HepG2 (cell line): ENCODE measurements around the gene ZFP90. TPM values are rescaled to one million over a fixed set of nuclear protein-coding genes. Genes with fewer than 3 reads are reported as not detected.

Source experiments
- ATAC-seq: fragments of 200-7000 bp; cut with Tn5 transposase; 3 replicates; pipeline ENCODE4 v1.9.1; 2020; ENCODE audit warnings: mild to moderate bottlenecking, moderate library complexity
- BruUV-seq: library from RNA; stranded (reverse); fragments of 400-500 nt; replicated peaks from 2 replicates; lab custom pipeline; 2021; lab: Mats Ljungman, UMichigan
- CTCF ChIA-PET: fragments of 300-600 bp; formaldehyde crosslinking; extraction: SDS; loops from one replicate; lab custom pipeline; 2021; ENCODE audit warnings: low total read pairs, inconsistent platforms, low intra/inter-chr PET ratio; lab: Yijun Ruan, JAX
- POLR2A ChIA-PET: fragments of 350-600 bp; sonication (Branson Sonifier 250); formaldehyde crosslinking; loops from one replicate; lab custom pipeline; 2020; ENCODE audit warnings: antibody characterized with exemption, inconsistent platforms; lab: Yijun Ruan, JAX
- DNase-seq: peaks from one replicate; pipeline ENCODE4 v3.0.0-alpha.2; 2015; ENCODE audit warnings: low spot score
- FAIRE-seq: peaks from 3 replicates; lab custom pipeline; 2011; peaks lifted over from hg19 to GRCh38; lab: Jason Lieb, UNC
- H2AFZ ChIP-seq: one replicate; pipeline ENCODE4 v1.6.1; 2011; ENCODE audit warnings: low read length, inconsistent platforms
- H3K27ac ChIP-seq: fragments of 300-600 bp; 3 replicates; pipeline ENCODE4 v1.8.0; 2011; ENCODE audit warnings: mixed run types, mild to moderate bottlenecking, mixed read lengths, low read length, inconsistent platforms; ENCODE audit not compliant: insufficient read depth; ENCODE audit errors: extremely low read length
- H3K27me3 ChIP-seq, 2 experiments: fragments of 200-600 bp in 1 of 2; 2 replicates in 1 of 2; 3 replicates in 1 of 2; pipeline versions ENCODE4 v1.6.0 to v1.8.0; 2011; ENCODE audit warnings: low read length in 2 of 2, mild to moderate bottlenecking in 2 of 2, moderate library complexity in 2 of 2, inconsistent platforms in 1 of 2; ENCODE audit not compliant: insufficient read depth in 2 of 2, control insufficient read depth in 1 of 2
- H3K36me3 ChIP-seq, 2 experiments: fragments of 200-600 bp in 1 of 2; replicated peaks in 1 of 2; 2 replicates in 1 of 2; 3 replicates in 1 of 2; pipeline versions ENCODE4 v1.5.1 to v1.8.0; 2011; ENCODE audit warnings: low read length in 2 of 2, inconsistent platforms in 1 of 2; ENCODE audit not compliant: insufficient read depth in 2 of 2, control insufficient read depth in 1 of 2
- H3K4me1 ChIP-seq: 2 replicates; pipeline ENCODE4 v1.5.1; 2012; ENCODE audit warnings: low read length, inconsistent platforms; ENCODE audit not compliant: insufficient read depth
- H3K4me2 ChIP-seq: 2 replicates; pipeline ENCODE4 v1.6.0; 2011; ENCODE audit warnings: low read depth, low read length, inconsistent platforms
- H3K4me3 ChIP-seq, 3 experiments: fragments of 200-600 bp in 1 of 3; sonication (generic), shearing (Covaris generic) in 1 of 3; replicated peaks in 1 of 3; 2 replicates each; pipeline ENCODE4 v1.5.1; 2011 to 2016; ENCODE audit warnings: low read length in 3 of 3, inconsistent platforms in 2 of 3, low read depth in 2 of 3, mild to moderate bottlenecking in 2 of 3, control low read depth in 1 of 3, mixed read lengths in 1 of 3; ENCODE audit not compliant: insufficient read depth in 1 of 3
- H3K79me2 ChIP-seq: one replicate; pipeline ENCODE4 v1.6.1; 2011; ENCODE audit warnings: low read length, inconsistent platforms; ENCODE audit not compliant: insufficient read depth
- H3K9ac ChIP-seq: 2 replicates; pipeline ENCODE4 v1.6.0; 2011; ENCODE audit warnings: mild to moderate bottlenecking, low read depth, low read length, inconsistent platforms; ENCODE audit not compliant: insufficient read depth
- H3K9me3 ChIP-seq: 2 replicates; pipeline ENCODE4 v1.5.1; 2012; ENCODE audit warnings: mild to moderate bottlenecking, low read length
- H4K20me1 ChIP-seq: 2 replicates; pipeline ENCODE4 v1.6.0; 2011; ENCODE audit warnings: inconsistent platforms, mild to moderate bottlenecking, low read length, moderate library complexity; ENCODE audit not compliant: insufficient read depth
- CCAR2 ChIP-seq: fragments of 200-400 bp; formaldehyde crosslinking; optimal IDR thresholded peaks from 2 replicates; pipeline ENCODE3; 2018; ENCODE audit warnings: low read depth, mild to moderate bottlenecking, low read length, moderate library complexity
- KLF11 ChIP-seq: IDR thresholded peaks from 2 replicates; pipeline ENCODE4 v1.6.1; 2016; ENCODE audit warnings: missing compliant biosample characterization
- MATR3 ChIP-seq: sonication (generic); formaldehyde crosslinking; IDR thresholded peaks from 2 replicates; pipeline ENCODE4 v1.4.0; 2020; ENCODE audit warnings: missing genetic modification reagents
- MAZ ChIP-seq, 2 experiments: sonication (generic) in 1 of 2; formaldehyde crosslinking in 1 of 2; IDR thresholded peaks; 2 replicates each; pipeline versions ENCODE4 v1.5.0 to v1.6.1; 2012 to 2020; ENCODE audit warnings: low read depth in 2 of 2, mild to moderate bottlenecking in 2 of 2, borderline replicate concordance in 1 of 2, improper control_type of control experiment in 1 of 2, low read length in 1 of 2, missing genetic modification reagents in 1 of 2, moderate library complexity in 1 of 2
- PLRG1 ChIP-seq: fragments of 450-650 bp; conservative IDR thresholded peaks from 2 replicates; pipeline ENCODE4 v1.6.1; 2016
- SPEN ChIP-seq: sonication (generic); formaldehyde crosslinking; IDR thresholded peaks from 2 replicates; pipeline ENCODE4 v1.5.1; 2020; ENCODE audit warnings: low read depth, mild to moderate bottlenecking, missing genetic modification reagents
- ZBTB1 ChIP-seq: sonication (generic); formaldehyde crosslinking; IDR thresholded peaks from 2 replicates; pipeline ENCODE4 v1.4.0; 2020; ENCODE audit warnings: missing genetic modification reagents, borderline replicate concordance
- ZNF207 ChIP-seq: fragments of 450-650 bp; IDR thresholded peaks from 2 replicates; pipeline ENCODE4 v1.6.1; 2016; ENCODE audit warnings: antibody characterized with exemption, borderline replicate concordance
- ZNF256 ChIP-seq: sonication (generic); formaldehyde crosslinking; conservative IDR thresholded peaks from 2 replicates; pipeline ENCODE4 v1.4.0; 2020; ENCODE audit warnings: missing genetic modification reagents
- ZNF777 ChIP-seq: sonication (generic); formaldehyde crosslinking; IDR thresholded peaks from 2 replicates; pipeline ENCODE4 v1.4.0; 2020; ENCODE audit warnings: missing genetic modification reagents
- ZNF790 ChIP-seq: sonication (generic); formaldehyde crosslinking; IDR thresholded peaks from 2 replicates; pipeline ENCODE4 v1.8.0; 2022; ENCODE audit warnings: missing genetic modification reagents, mild to moderate bottlenecking, borderline replicate concordance
- ZSCAN20 ChIP-seq: sonication (generic); formaldehyde crosslinking; IDR thresholded peaks from 2 replicates; pipeline ENCODE4 v1.4.0; 2020; ENCODE audit warnings: missing genetic modification reagents, mild to moderate bottlenecking, borderline replicate concordance
- WGBS: methylation state at CpG from one replicate; pipeline ENCODE4 v1.1.6; 2017; ENCODE audit warnings: low lambda C conversion rate; 5-methylcytosine and 5-hydroxymethylcytosine counted together
- in situ Hi-C: cut with HindIII; loops from 2 replicates; pipeline ENCODE4 v1.10.0; 2017; ENCODE audit warnings: low pct_unique_long_range_greater_than_20kb; ENCODE audit not compliant: extremely low pct_ligation_motif_present
- intact Hi-C: fragments of 100-400 bp; cut with micrococcal nuclease; formaldehyde crosslinking; loops from one replicate; pipeline ENCODE4 v1.10.0; 2022; ENCODE audit not compliant: unreplicated experiment
- polyA plus RNA-seq, 8 experiments: library from polyadenylated mRNA; depleted of rRNA in 3 of 8; stranded (reverse) in 7 of 8; unstranded in 1 of 8; fragments of >200 nt; fragmentation: Illumina TruSeq in 4 of 8; extraction: Trizol in 4 of 8; gene quantifications; 2 replicates each; pipeline versions ENCODE4 v1.2.1 to v1.2.3, GENCODE V29; 2011 to 2016; ENCODE audit warnings: low read depth in 4 of 8, missing spikeins in 1 of 8, mixed read lengths in 1 of 8; ENCODE audit not compliant: insufficient read depth in 1 of 8
- total RNA-seq, 5 experiments: library from RNA; depleted of rRNA; stranded (reverse); fragments of >200 nt; fragmentation: Illumina TruSeq; extraction: Trizol; gene quantifications; 2 replicates each; pipeline ENCODE4 v1.2.3, GENCODE V29; 2016; ENCODE audit warnings: low read depth in 1 of 5
- TF ChIP-seq, protein P1 (sequence below): sonication (generic); formaldehyde crosslinking; conservative IDR thresholded peaks from 2 replicates; pipeline ENCODE4 v1.8.1; 2023; ENCODE audit warnings: missing genetic modification reagents
- TF ChIP-seq, protein P2 (sequence below): sonication (generic); formaldehyde crosslinking; IDR thresholded peaks from 2 replicates; pipeline ENCODE4 v1.8.0; 2022; ENCODE audit warnings: missing genetic modification reagents, mild to moderate bottlenecking, inconsistent platforms, borderline replicate concordance
- TF ChIP-seq, protein P3 (sequence below): sonication (generic); formaldehyde crosslinking; IDR thresholded peaks from 2 replicates; pipeline ENCODE4 v1.5.1; 2020; ENCODE audit warnings: missing genetic modification reagents, mild to moderate bottlenecking, borderline replicate concordance

Gene ZFP90
- total and polyA plus RNA-seq, 2 of the 13 experiments (the other 11 are each of a cell fraction or from before 2014, with no cell fraction given) = 17.6 to 18.9 TPM

DNA sequence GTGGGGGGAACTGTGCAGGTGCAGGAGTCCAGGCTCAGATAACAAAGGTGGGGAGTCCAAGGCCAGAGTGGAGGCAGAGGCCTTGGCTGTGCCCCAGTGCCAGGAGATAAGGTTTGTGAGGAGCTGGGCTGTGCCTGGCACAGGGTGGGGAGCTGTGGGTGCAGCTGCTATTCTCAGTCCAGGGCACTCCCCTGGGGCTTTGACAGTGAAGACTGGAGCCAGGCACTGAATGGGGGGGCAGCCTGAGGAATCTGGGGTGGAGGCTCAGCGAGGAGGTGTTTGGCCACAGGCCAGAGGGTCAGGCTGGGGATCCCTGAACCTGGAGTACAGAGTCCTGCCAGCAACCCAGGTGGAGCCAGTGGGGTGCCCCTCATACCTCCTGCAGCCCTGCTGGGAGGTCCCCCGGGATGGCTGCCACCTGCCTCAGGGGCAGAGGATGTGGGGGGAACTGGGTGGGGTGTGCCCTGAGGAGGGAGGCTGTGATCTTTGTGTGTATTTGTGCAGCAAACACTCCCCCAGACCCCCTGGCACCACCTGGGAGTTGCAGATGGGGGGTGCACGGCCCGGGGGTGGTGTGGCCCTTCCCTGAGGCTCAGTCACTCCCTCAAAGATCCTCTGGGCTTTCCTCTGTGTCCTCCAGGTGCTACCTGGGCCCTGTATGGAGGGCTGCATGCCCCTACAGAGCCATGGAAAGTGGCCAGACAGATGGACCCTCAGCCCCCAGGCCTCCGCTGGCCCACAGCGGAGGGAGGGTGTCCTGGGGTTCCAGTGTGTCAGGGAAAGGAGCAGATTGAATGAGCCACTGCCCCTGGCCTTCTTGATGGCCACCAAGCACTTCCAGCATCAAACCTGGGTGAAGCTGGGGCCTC lies 46.3 kb upstream of the ZFP90 start (continued):
- TF ChIP-seq ZNF207 (no peak), ZNF790 (CRISPR knock-in tag) (no peak)
- TF ChIP-seq, protein P1, sequence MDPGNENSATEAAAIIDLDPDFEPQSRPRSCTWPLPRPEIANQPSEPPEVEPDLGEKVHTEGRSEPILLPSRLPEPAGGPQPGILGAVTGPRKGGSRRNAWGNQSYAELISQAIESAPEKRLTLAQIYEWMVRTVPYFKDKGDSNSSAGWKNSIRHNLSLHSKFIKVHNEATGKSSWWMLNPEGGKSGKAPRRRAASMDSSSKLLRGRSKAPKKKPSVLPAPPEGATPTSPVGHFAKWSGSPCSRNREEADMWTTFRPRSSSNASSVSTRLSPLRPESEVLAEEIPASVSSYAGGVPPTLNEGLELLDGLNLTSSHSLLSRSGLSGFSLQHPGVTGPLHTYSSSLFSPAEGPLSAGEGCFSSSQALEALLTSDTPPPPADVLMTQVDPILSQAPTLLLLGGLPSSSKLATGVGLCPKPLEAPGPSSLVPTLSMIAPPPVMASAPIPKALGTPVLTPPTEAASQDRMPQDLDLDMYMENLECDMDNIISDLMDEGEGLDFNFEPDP (CRISPR knock-in tag) = 0 out of 2 replicates have a peak, but pooled peaks have one; percentile 18
- TF ChIP-seq, all 625 proteins: peak for 3

DNA sequence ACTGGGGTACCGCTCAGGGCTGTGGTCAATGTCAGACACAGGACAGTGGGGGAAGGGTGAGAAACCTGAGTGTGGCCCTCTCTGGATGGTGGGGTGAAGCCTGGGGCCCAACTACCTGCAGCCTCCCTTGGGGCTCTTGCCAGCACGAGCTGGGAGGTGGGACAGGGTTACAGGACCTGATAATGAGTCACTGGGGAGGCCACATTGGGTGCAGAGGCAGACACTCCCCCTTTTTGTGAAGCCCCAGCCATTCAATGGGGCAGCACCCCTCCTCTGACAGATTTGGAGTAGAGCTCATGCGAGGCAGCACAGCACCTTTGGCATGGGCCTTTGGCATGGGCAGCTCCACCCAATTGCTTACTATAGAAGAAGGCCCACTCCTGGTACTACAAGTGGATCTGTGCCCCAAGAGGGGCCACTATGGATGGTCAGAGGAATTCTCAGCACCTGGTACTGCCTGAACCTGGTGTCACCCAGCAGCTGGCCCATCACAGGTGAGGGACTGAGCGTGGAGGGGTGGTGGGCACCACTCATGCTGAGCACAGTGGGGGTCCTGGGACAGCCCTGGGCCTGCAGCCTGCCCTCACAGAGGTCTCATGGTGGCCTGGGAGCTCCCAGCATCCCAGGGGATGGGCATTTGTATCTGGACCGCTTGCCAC lies 45.5 kb upstream of the ZFP90 start:
- Histone ChIP-seq H3K9me3 (peaks cover 12% of the 10 kb centered on the region), H3K27ac (no peak overlapping the region), H3K79me2 (no peaks in the 10 kb centered on the region), H3K27me3 (peaks cover 0 to 3% of the 10 kb centered on the region in 2 experiments; a peak in 2 of 5 replicates), H2AFZ (no peak overlapping the region), H3K9ac (no peak overlapping the region), H4K20me1 (no peaks in the 10 kb centered on the region), H3K4me3 (no peak overlapping the region), H3K36me3 (no peaks in the 10 kb centered on the region), H3K4me1 (no peaks in the 10 kb centered on the region), H3K4me2 (no peak overlapping the region)
- no TSS peak for BruUV-seq
- CTCF ChIA-PET = no interaction called here
- no peak for DNase-seq
- ATAC-seq = no peak
- intact Hi-C loops (no loop called here), in situ Hi-C loops (no loop called here)
- no peak for TF ChIP-seq MAZ (IDR thresholded peaks at IDR 0.05; ENCODE audit: borderline replicate concordance, low read depth, low read length)
- no peak for TF ChIP-seq MAZ (CRISPR knock-in tag; IDR thresholded peaks at IDR 0.05; ENCODE audit: low read depth)
- TF ChIP-seq, protein P2, sequence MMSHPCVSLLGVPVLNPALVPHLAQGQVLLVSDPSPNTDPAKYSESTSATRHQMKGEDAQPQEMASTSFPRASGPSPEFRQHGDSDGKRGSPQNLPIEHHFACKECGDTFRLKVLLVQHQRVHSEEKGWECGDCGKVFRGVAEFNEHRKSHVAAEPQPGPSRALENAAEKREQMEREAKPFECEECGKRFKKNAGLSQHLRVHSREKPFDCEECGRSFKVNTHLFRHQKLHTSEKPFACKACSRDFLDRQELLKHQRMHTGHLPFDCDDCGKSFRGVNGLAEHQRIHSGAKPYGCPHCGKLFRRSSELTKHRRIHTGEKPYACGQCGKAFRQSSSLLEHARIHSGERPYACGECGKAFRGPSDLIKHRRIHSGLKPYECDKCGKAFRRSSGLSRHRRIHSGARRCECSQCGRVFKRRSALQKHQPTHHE = no peak
- TF ChIP-seq CCAR2 = no peak
- no peak for TF ChIP-seq ZNF777 (CRISPR knock-in tag)
- no peak for TF ChIP-seq ZBTB1
- TF ChIP-seq, protein P3, sequence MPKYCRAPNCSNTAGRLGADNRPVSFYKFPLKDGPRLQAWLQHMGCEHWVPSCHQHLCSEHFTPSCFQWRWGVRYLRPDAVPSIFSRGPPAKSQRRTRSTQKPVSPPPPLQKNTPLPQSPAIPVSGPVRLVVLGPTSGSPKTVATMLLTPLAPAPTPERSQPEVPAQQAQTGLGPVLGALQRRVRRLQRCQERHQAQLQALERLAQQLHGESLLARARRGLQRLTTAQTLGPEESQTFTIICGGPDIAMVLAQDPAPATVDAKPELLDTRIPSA (CRISPR knock-in tag) = no peak
- TF ChIP-seq KLF11 (CRISPR knock-in tag) = no peak
- TF ChIP-seq MATR3 = no peak
- TF ChIP-seq PLRG1 = no peak
- no peak for TF ChIP-seq SPEN
- no peak for TF ChIP-seq ZNF256 (CRISPR knock-in tag)
- no peak for TF ChIP-seq ZSCAN20 (CRISPR knock-in tag)
- POLR2A ChIA-PET = no interaction called here
- no peak for FAIRE-seq
- 37% methylated on average over 3 of the region's 5 CpGs for WGBS
